H1 (cell line): ENCODE measurements around the gene ARHGAP8. TPM values are rescaled to one million over a fixed set of nuclear protein-coding genes. Genes with fewer than 3 reads are reported as not detected.

Experiments used
- CTCF ChIA-PET: fragments of 300-600 bp; sonication (Branson Sonifier 250); formaldehyde crosslinking; loops from one replicate; lab custom pipeline; 2021; ENCODE audit not compliant: partially characterized antibody; lab: Charles Lee
- POLR2A ChIA-PET: fragments of 300-600 bp; sonication (Branson Sonifier 250); formaldehyde crosslinking; loops from one replicate; lab custom pipeline; 2021; ENCODE audit warnings: inconsistent platforms; ENCODE audit not compliant: partially characterized antibody; lab: Charles Lee
- DNase-seq, 2 experiments: peaks; one replicate each; pipeline versions ENCODE4 v3.0.0 to v3.0.0-alpha.2; 2010 to 2022; ENCODE audit warnings: low spot score in 2 of 2, low read depth in 1 of 2, mixed read lengths in 1 of 2
- FAIRE-seq: peaks from 2 replicates; lab custom pipeline; 2011; peaks lifted over from hg19 to GRCh38; lab: Jason Lieb, UNC
- H2AFZ ChIP-seq: 2 replicates; pipeline ENCODE4 v1.8.1; 2012; ENCODE audit warnings: low read length, inconsistent platforms
- H2AK5ac ChIP-seq: 2 replicates; pipeline ENCODE4 v1.6.1; 2013; ENCODE audit warnings: low read depth, low read length
- H2BK120ac ChIP-seq: replicated peaks from 2 replicates; pipeline ENCODE3; 2013; ENCODE audit warnings: low read depth, low read length, inconsistent platforms
- H2BK12ac ChIP-seq: 2 replicates; pipeline ENCODE4 v1.6.1; 2013; ENCODE audit warnings: low read depth, low read length
- H2BK15ac ChIP-seq: 2 replicates; pipeline ENCODE4 v1.6.1; 2013; ENCODE audit warnings: low read length
- H2BK20ac ChIP-seq: 2 replicates; pipeline ENCODE4 v1.6.1; 2013; ENCODE audit warnings: low read length
- H2BK5ac ChIP-seq: 2 replicates; pipeline ENCODE4 v1.6.1; 2013; ENCODE audit warnings: low read depth, low read length
- H3K14ac ChIP-seq: 2 replicates; pipeline ENCODE4 v1.6.1; 2013; ENCODE audit warnings: inconsistent platforms; ENCODE audit not compliant: insufficient read length
- H3K18ac ChIP-seq: 2 replicates; pipeline ENCODE4 v1.6.1; 2013; ENCODE audit warnings: low read length; ENCODE audit errors: extremely low read depth
- H3K23ac ChIP-seq: 2 replicates; pipeline ENCODE4 v1.6.1; 2013; ENCODE audit warnings: inconsistent platforms; ENCODE audit not compliant: insufficient read length
- H3K23me2 ChIP-seq: 2 replicates; pipeline ENCODE4 v1.6.1; 2013; ENCODE audit warnings: low read depth, low read length
- H3K27ac ChIP-seq: 2 replicates; pipeline ENCODE4 v1.6.1; 2011; ENCODE audit warnings: low read depth, low read length, inconsistent platforms
- H3K27me3 ChIP-seq, 4 experiments: replicated peaks in 1 of 4; 1 replicate in 1 of 4; 2 replicates in 3 of 4; pipeline versions ENCODE4 v1.6.1 to v1.8.1; 2011 to 2013; ENCODE audit warnings: low read length in 3 of 4, mild to moderate bottlenecking in 3 of 4, inconsistent platforms in 2 of 4, mixed read lengths in 2 of 4, moderate library complexity in 1 of 4; ENCODE audit not compliant: control insufficient read depth in 3 of 4, insufficient read depth in 3 of 4; ENCODE audit errors: extremely low read depth in 1 of 4
- H3K36me3 ChIP-seq, 4 experiments: 2 replicates each; pipeline versions ENCODE4 v1.6.1 to v1.8.1; 2011 to 2013; ENCODE audit warnings: mild to moderate bottlenecking in 4 of 4, low read length in 3 of 4, moderate library complexity in 2 of 4, control low read depth in 1 of 4, inconsistent platforms in 1 of 4; ENCODE audit not compliant: insufficient read depth in 4 of 4, control insufficient read depth in 2 of 4
- H3K4ac ChIP-seq: replicated peaks from 2 replicates; pipeline ENCODE3; 2013; ENCODE audit warnings: low read length, low read depth, mixed read lengths, inconsistent platforms; ENCODE audit not compliant: insufficient read length
- H3K4me1 ChIP-seq, 4 experiments: replicated peaks in 1 of 4; 1 replicate in 1 of 4; 2 replicates in 3 of 4; pipeline versions ENCODE4 v1.6.1 to v1.8.1; 2011 to 2013; ENCODE audit warnings: low read length in 3 of 4, inconsistent platforms in 2 of 4, mixed read lengths in 1 of 4; ENCODE audit not compliant: insufficient read depth in 4 of 4, control insufficient read depth in 3 of 4
- H3K4me2 ChIP-seq, 2 experiments: 2 replicates each; pipeline versions ENCODE4 v1.6.1 to v1.8.1; 2011 to 2013; ENCODE audit warnings: low read depth in 2 of 2, low read length in 2 of 2, control low read depth in 1 of 2, inconsistent platforms in 1 of 2, mild to moderate bottlenecking in 1 of 2; ENCODE audit not compliant: insufficient read depth in 1 of 2
- H3K4me3 ChIP-seq, 4 experiments: fragments of 200-600, 300-600 bp in 1 of 4; sonication (generic), shearing (Covaris generic), sonication (Bioruptor Twin) in 1 of 4; 2 replicates each; pipeline versions ENCODE4 v1.5.1 to v1.8.1; 2011 to 2016; ENCODE audit warnings: low read length in 4 of 4, low read depth in 3 of 4, control low read depth in 2 of 4, inconsistent platforms in 2 of 4, mild to moderate bottlenecking in 2 of 4, mixed read lengths in 1 of 4, moderate library complexity in 1 of 4; ENCODE audit not compliant: insufficient read depth in 2 of 4; ENCODE audit errors: extremely low read depth in 1 of 4
- H3K56ac ChIP-seq: replicated peaks from 2 replicates; pipeline ENCODE3; 2013; ENCODE audit warnings: low read depth, mild to moderate bottlenecking, mixed read lengths, low read length, inconsistent platforms; ENCODE audit not compliant: insufficient read length
- H3K79me1 ChIP-seq: 2 replicates; pipeline ENCODE4 v1.6.1; 2013; ENCODE audit warnings: low read depth, low read length, control low read depth
- H3K79me2 ChIP-seq, 2 experiments: 2 replicates each; pipeline versions ENCODE4 v1.6.1 to v1.8.1; 2012 to 2013; ENCODE audit warnings: low read length in 2 of 2, mild to moderate bottlenecking in 2 of 2, inconsistent platforms in 1 of 2; ENCODE audit not compliant: insufficient read depth in 2 of 2, control insufficient read depth in 1 of 2
- H3K9ac ChIP-seq, 4 experiments: replicated peaks in 1 of 4; 1 replicate in 1 of 4; 2 replicates in 3 of 4; pipeline versions ENCODE4 v1.6.1 to v1.8.1; 2011 to 2013; ENCODE audit warnings: low read depth in 3 of 4, low read length in 3 of 4, control low read depth in 2 of 4, mild to moderate bottlenecking in 2 of 4, moderate library complexity in 2 of 4, inconsistent platforms in 1 of 4; ENCODE audit errors: extremely low read depth in 1 of 4
- H3K9me3 ChIP-seq, 2 experiments: 2 replicates each; pipeline versions ENCODE4 v1.6.1 to v1.8.1; 2012 to 2013; ENCODE audit warnings: mild to moderate bottlenecking in 2 of 2, moderate library complexity in 2 of 2, control low read depth in 1 of 2, inconsistent platforms in 1 of 2, low read depth in 1 of 2, low read length in 1 of 2, mixed read lengths in 1 of 2; ENCODE audit not compliant: insufficient read depth in 2 of 2
- H4K20me1 ChIP-seq, 2 experiments: replicated peaks in 1 of 2; 2 replicates each; pipeline versions ENCODE3 to v1.8.1; 2011 to 2013; ENCODE audit warnings: inconsistent platforms in 2 of 2, low read length in 2 of 2, mild to moderate bottlenecking in 1 of 2; ENCODE audit not compliant: insufficient read depth in 2 of 2, control insufficient read depth in 1 of 2
- H4K5ac ChIP-seq: 2 replicates; pipeline ENCODE4 v1.6.1; 2013; ENCODE audit warnings: low read length, low read depth, mixed read lengths, inconsistent platforms; ENCODE audit not compliant: insufficient read length
- H4K8ac ChIP-seq: 2 replicates; pipeline ENCODE4 v1.8.0; 2013; ENCODE audit warnings: mild to moderate bottlenecking, moderate library complexity, low read length, inconsistent platforms; ENCODE audit not compliant: insufficient read depth; ENCODE audit errors: extremely low read depth
- H4K91ac ChIP-seq: replicated peaks from 2 replicates; pipeline ENCODE3; 2013; ENCODE audit warnings: low read length, mixed read lengths, inconsistent platforms; ENCODE audit not compliant: insufficient read length
- ASH2L ChIP-seq: fragments of 200-600, 300-600 bp; sonication (generic); IDR thresholded peaks from one replicate; pipeline ENCODE4 v1.7.1; 2017; ENCODE audit warnings: low read length
- CBX5 ChIP-seq: fragments of 300-800, 300-1000 bp; sonication (generic); IDR thresholded peaks from 2 replicates; pipeline ENCODE4 v1.7.1; 2016; ENCODE audit warnings: antibody characterized with exemption, low read length, low read depth
- EGR1 ChIP-seq: IDR thresholded peaks from 2 replicates; pipeline ENCODE4 v1.6.1; 2011; ENCODE audit warnings: low read depth, low read length, borderline replicate concordance
- FOSL1 ChIP-seq: IDR thresholded peaks from 2 replicates; pipeline ENCODE4 v1.6.1; 2011; ENCODE audit warnings: mild to moderate bottlenecking, low read depth, low read length, moderate library complexity; ENCODE audit not compliant: insufficient read depth
- GABPA ChIP-seq: IDR thresholded peaks from 2 replicates; pipeline ENCODE4 v1.6.1; 2011; ENCODE audit warnings: mild to moderate bottlenecking, low read length, moderate library complexity, borderline replicate concordance; ENCODE audit not compliant: insufficient read depth
- KDM5A ChIP-seq: fragments of 200-600 bp; IDR thresholded peaks from 2 replicates; pipeline ENCODE4 v1.7.1; 2012; ENCODE audit warnings: mild to moderate bottlenecking, low read length, inconsistent platforms, mixed read lengths
- MAFK ChIP-seq: IDR thresholded peaks from 2 replicates; pipeline ENCODE4 v1.6.1; 2012; ENCODE audit warnings: low read depth, mild to moderate bottlenecking, improper control_type of control experiment, low read length
- NANOG ChIP-seq: IDR thresholded peaks from 2 replicates; pipeline ENCODE4 v1.6.1; 2011; ENCODE audit warnings: low read length, low read depth, mild to moderate bottlenecking, inconsistent platforms; ENCODE audit not compliant: insufficient read depth, poor library complexity, severe bottlenecking
- NRF1 ChIP-seq: IDR thresholded peaks from 2 replicates; pipeline ENCODE4 v1.6.1; 2011; ENCODE audit warnings: mild to moderate bottlenecking, low read depth, low read length, improper control_type of control experiment
- POU5F1 ChIP-seq: IDR thresholded peaks from 2 replicates; pipeline ENCODE4 v1.6.1; 2011; ENCODE audit warnings: low read depth, mild to moderate bottlenecking, low read length, moderate library complexity
- RFX5 ChIP-seq: IDR thresholded peaks from 2 replicates; pipeline ENCODE4 v1.6.1; 2011; ENCODE audit warnings: low read depth, low read length, improper control_type of control experiment, borderline replicate concordance
- SIX5 ChIP-seq: IDR thresholded peaks from 2 replicates; pipeline ENCODE4 v1.6.1; 2011; ENCODE audit warnings: mild to moderate bottlenecking, low read depth, low read length
- TEAD4 ChIP-seq: IDR thresholded peaks from 2 replicates; pipeline ENCODE4 v1.6.1; 2012; ENCODE audit warnings: low read depth, low read length, inconsistent platforms, mixed read lengths
- USF2 ChIP-seq: IDR thresholded peaks from 2 replicates; pipeline ENCODE4 v1.6.1; 2011; ENCODE audit warnings: low read length, improper control_type of control experiment
- WGBS, 2 experiments: shearing (Covaris generic) in 1 of 2; methylation state at CpG; one replicate each; pipeline versions ENCODE4 v1.1.6 to v1.1.7; 2013 to 2015; ENCODE audit warnings: low lambda C conversion rate in 2 of 2, mixed read lengths in 2 of 2, inconsistent platforms in 1 of 2, low coverage in 1 of 2, missing lambda C conversion rate in 1 of 2; ENCODE audit not compliant: insufficient replicate concordance in 2 of 2, insufficient coverage in 1 of 2, insufficient read length in 1 of 2; ENCODE audit errors: extremely low coverage in 1 of 2, missing lambda C conversion rate in 1 of 2; 5-methylcytosine and 5-hydroxymethylcytosine counted together
- polyA plus RNA-seq, 7 experiments: library from polyadenylated mRNA; depleted of rRNA in 3 of 7; stranded (reverse) in 5 of 7; unstranded in 2 of 7; fragments of >200 nt in 5 of 7; fragments of 200-250 nt in 2 of 7; gene quantifications; 1 replicate in 5 of 7; 2 replicates in 1 of 7; 4 replicates in 1 of 7; pipeline versions ENCODE4 v1.2.1 to v1.2.3, GENCODE V29; 2011 to 2013; ENCODE audit warnings: missing spikeins in 2 of 7, mixed read lengths in 2 of 7
- total RNA-seq: library from RNA; stranded (reverse); fragmentation: NEBNext Ultra II Directional; extraction: Animal tissue kit (Norgen Biotek cat#: 25700); gene quantifications from 2 replicates; pipeline ENCODE4 v1.2.1, GENCODE V29; 2021

Gene ARHGAP8
- total and polyA plus RNA-seq, 2 of the 8 experiments (the other 6 are each of a cell fraction or from before 2014, with no cell fraction given) = 35.6 to 47.7 TPM

- Histone ChIP-seq H3K4me3 (no peak overlapping the region), H3K9ac (no peak overlapping the region), H3K36me3 (peaks cover 0 to 3% (median under 1%) of the 10 kb centered on the region in 4 experiments; a peak in 5 of 8 replicates), H3K4me1 (peaks cover 7 to 10% (median 9%) of the 10 kb centered on the region in 4 experiments), H2BK12ac (no peak overlapping the region), H2AK5ac (no peak overlapping the region), H2BK20ac (no peak overlapping the region), H3K9me3 (no peaks in the 10 kb centered on the region), H2AFZ (no peak overlapping the region), H3K4ac (no peak overlapping the region), H4K5ac (no peak overlapping the region), H3K27ac (no peak overlapping the region), H3K23ac (no peak overlapping the region), H3K56ac (no peak overlapping the region), H3K23me2 (0 out of 2 replicates have a peak, but pooled peaks cover 2% of the 10 kb centered on the region), H3K18ac (no peak overlapping the region), H3K4me2 (no peak overlapping the region), H2BK120ac (no peak overlapping the region), H4K91ac (no peak overlapping the region), H2BK15ac (no peak overlapping the region), H4K8ac (no peak overlapping the region), H3K79me2 (no peaks in the 10 kb centered on the region), H3K27me3 (no peaks in the 10 kb centered on the region), H4K20me1 (peaks cover 4 to 9% of the 10 kb centered on the region in 2 experiments), H3K14ac (no peak overlapping the region), H2BK5ac (no peak overlapping the region), H3K79me1 (no peaks in the 10 kb centered on the region)
- DNase-seq (no peak), FAIRE-seq (no peak)
- POLR2A ChIA-PET = no interaction called here
- 90% methylated on average over 11 of the region's 11 CpGs; no CpG with 5 or more reads in 1 of the 2 experiments for WGBS, 2 experiments
- CTCF ChIA-PET = interaction anchor here (1.2 to 3.7 kb wide), 5 partner anchors 9 to 111 kb away, joined by 3 to 22 read pairs (median 5); no protein-coding TSS in a partner anchor
- no peak for TF ChIP-seq TEAD4
- TF ChIP-seq FOSL1 = no peak
- TF ChIP-seq ASH2L = no peak
- no peak for TF ChIP-seq USF2
- no peak for TF ChIP-seq POU5F1
- TF ChIP-seq CBX5 = no peak
- TF ChIP-seq GABPA = no peak
- TF ChIP-seq MAFK = no peak
- TF ChIP-seq KDM5A = no peak
- no peak for TF ChIP-seq NANOG
- no peak for TF ChIP-seq SIX5
- TF ChIP-seq RFX5 = no peak
- no peak for TF ChIP-seq EGR1
- TF ChIP-seq NRF1 = no peak
Observed at GRCh38 chr22:44809456-44809855, 57.1 kb downstream of the ARHGAP8 start.
